K562 (cell line): Measurements from ENCODE around the gene KRT75. TPM values are rescaled to one million over a fixed set of nuclear protein-coding genes. Genes with fewer than 3 reads are reported as not detected.

Experiments
- ATAC-seq: fragments of 200-7000 bp; cut with Tn5 transposase; 3 replicates; pipeline ENCODE4 v1.9.1; 2020; ENCODE audit warnings: moderate library complexity
- BruUV-seq: library from RNA; stranded (reverse); fragments of 400-500 nt; replicated peaks from 2 replicates; lab custom pipeline; 2021; lab: Mats Ljungman, UMichigan
- CTCF ChIA-PET: fragments of 300-600 bp; formaldehyde crosslinking; extraction: SDS; loops from one replicate; lab custom pipeline; 2021; ENCODE audit warnings: low intra/inter-chr PET ratio; lab: Yijun Ruan, JAX
- POLR2A ChIA-PET: fragments of 300-600, 350-650 bp; sonication (Branson Sonifier 250); formaldehyde crosslinking; extraction: SDS; loops from one replicate; lab custom pipeline; 2021; ENCODE audit warnings: antibody characterized with exemption, inconsistent platforms; lab: Yijun Ruan, JAX
- DNase-seq, 4 experiments: peaks; one replicate each; pipeline versions ENCODE4 v3.0.0 to v3.0.0-alpha.2; 2011 to 2018; ENCODE audit warnings: low spot score in 3 of 4, mixed read lengths in 3 of 4; ENCODE audit errors: extremely low read depth in 1 of 4
- FAIRE-seq: peaks from 2 replicates; lab custom pipeline; 2011; peaks lifted over from hg19 to GRCh38; lab: Jason Lieb, UNC
- H2AFZ ChIP-seq: 2 replicates; pipeline ENCODE4 v1.6.0; 2011; ENCODE audit warnings: low read depth, low read length, control low read depth, inconsistent platforms
- H3K27ac ChIP-seq: fragments of 200-600 bp; 3 replicates; pipeline ENCODE4 v1.8.0; 2011; ENCODE audit warnings: low read depth, mild to moderate bottlenecking, control low read depth, inconsistent platforms, low read length, moderate library complexity, mixed read lengths; ENCODE audit errors: extremely low read depth
- H3K27me3 ChIP-seq, 2 experiments: fragments of 300-600 bp in 1 of 2; 2 replicates in 1 of 2; 3 replicates in 1 of 2; pipeline versions ENCODE4 v1.6.0 to v1.8.0; 2011; ENCODE audit warnings: inconsistent platforms in 2 of 2, low read length in 2 of 2, mild to moderate bottlenecking in 1 of 2, mixed read lengths in 1 of 2, moderate library complexity in 1 of 2; ENCODE audit not compliant: control insufficient read depth in 2 of 2, insufficient read depth in 2 of 2
- H3K36me3 ChIP-seq: fragments of 300-600 bp; 3 replicates; pipeline ENCODE4 v1.8.0; 2011; ENCODE audit warnings: mild to moderate bottlenecking, low read length, inconsistent platforms; ENCODE audit not compliant: control insufficient read depth, insufficient read depth
- H3K4me1 ChIP-seq, 2 experiments: fragments of 200-600 bp in 1 of 2; replicated peaks in 1 of 2; 2 replicates in 1 of 2; 3 replicates in 1 of 2; pipeline versions ENCODE4 v1.5.1 to v1.8.0; 2011; ENCODE audit warnings: inconsistent platforms in 2 of 2, low read length in 2 of 2, mild to moderate bottlenecking in 1 of 2, mixed read lengths in 1 of 2, moderate library complexity in 1 of 2; ENCODE audit not compliant: control insufficient read depth in 2 of 2, insufficient read depth in 2 of 2
- H3K4me2 ChIP-seq: 2 replicates; pipeline ENCODE4 v1.6.1; 2011; ENCODE audit warnings: low read length, control low read depth, inconsistent platforms, mixed read lengths; ENCODE audit not compliant: insufficient read depth
- H3K4me3 ChIP-seq: fragments of 200-600 bp; sonication (generic), shearing (Covaris generic); 2 replicates; pipeline ENCODE4 v1.5.1; 2016; ENCODE audit warnings: control low read depth, inconsistent platforms
- H3K79me2 ChIP-seq: fragments of 200-600 bp; 3 replicates; pipeline ENCODE4 v1.8.0; 2011; ENCODE audit warnings: low read length, inconsistent platforms; ENCODE audit not compliant: control insufficient read depth, insufficient read depth
- H3K9ac ChIP-seq, 2 experiments: 2 replicates each; pipeline versions ENCODE4 v1.6.0 to v1.6.1; 2011; ENCODE audit warnings: low read depth in 2 of 2, low read length in 2 of 2, control low read depth in 1 of 2, inconsistent platforms in 1 of 2, mild to moderate bottlenecking in 1 of 2, mixed read lengths in 1 of 2; ENCODE audit not compliant: insufficient read depth in 1 of 2
- H3K9me1 ChIP-seq: one replicate; pipeline ENCODE4 v1.6.0; 2011; ENCODE audit warnings: inconsistent platforms, mild to moderate bottlenecking, low read length, moderate library complexity; ENCODE audit not compliant: control insufficient read depth, insufficient read depth
- H3K9me3 ChIP-seq: replicated peaks from 2 replicates; pipeline ENCODE4 v1.5.1; 2011; ENCODE audit warnings: low read depth, low read length, inconsistent platforms; ENCODE audit not compliant: control insufficient read depth, insufficient read depth
- H4K20me1 ChIP-seq: replicated peaks from 2 replicates; pipeline ENCODE4 v1.6.1; 2011; ENCODE audit warnings: low read length, inconsistent platforms, mixed read lengths; ENCODE audit not compliant: control insufficient read depth, insufficient read depth
- ATF3 ChIP-seq, 2 experiments: fragments of 450-650 bp in 1 of 2; sonication (generic) in 1 of 2; formaldehyde crosslinking in 1 of 2; IDR thresholded peaks in 1 of 2; conservative IDR thresholded peaks in 1 of 2; 2 replicates each; pipeline versions ENCODE4 v1.6.1 to v1.8.1; 2016 to 2023; ENCODE audit warnings: mild to moderate bottlenecking in 2 of 2, moderate library complexity in 2 of 2, inconsistent platforms in 1 of 2, missing genetic modification reagents in 1 of 2
- CAMTA2 ChIP-seq: fragments of 250-450 bp; sonication (Bioruptor Pico); conservative IDR thresholded peaks from 2 replicates; pipeline ENCODE4 v1.5.1; 2022
- FIP1L1 ChIP-seq: fragments of 200-400 bp; formaldehyde crosslinking; IDR thresholded peaks from 2 replicates; pipeline ENCODE4 v1.6.1; 2018; ENCODE audit warnings: mild to moderate bottlenecking, low read depth, low read length; ENCODE audit not compliant: poor library complexity, severe bottlenecking
- SMAD2 ChIP-seq: fragments of 150-350 bp; IDR thresholded peaks from 2 replicates; pipeline ENCODE4 v1.6.1; 2014; ENCODE audit warnings: low read depth, mild to moderate bottlenecking, low read length
- ZNF121 ChIP-seq: sonication (generic); formaldehyde crosslinking; conservative IDR thresholded peaks from 2 replicates; pipeline ENCODE4 v1.8.0; 2022; ENCODE audit warnings: missing genetic modification reagents
- ZNF449 ChIP-seq: fragments of 250-450 bp; sonication (Bioruptor Pico); IDR thresholded peaks from 2 replicates; pipeline ENCODE4 v1.8.0; 2022; ENCODE audit warnings: moderate library complexity, mild to moderate bottlenecking, inconsistent platforms
- ZNF507 ChIP-seq: conservative IDR thresholded peaks from 2 replicates; pipeline ENCODE4 v1.6.1; 2017; ENCODE audit warnings: missing genetic modification characterization, missing compliant biosample characterization
- WGBS: fragments of 100-300 bp; shearing (Covaris generic); methylation state at CpG from one replicate; pipeline ENCODE4 v1.1.6; 2016; ENCODE audit warnings: low coverage, mixed read lengths; ENCODE audit not compliant: insufficient coverage; ENCODE audit errors: missing lambda C conversion rate; 5-methylcytosine and 5-hydroxymethylcytosine counted together
- in situ Hi-C: fragments of 300-500 bp; cut with MboI; formaldehyde crosslinking; loops from 4 replicates; pipeline ENCODE4 v1.15.0; 2018; ENCODE audit warnings: inconsistent platforms, mixed read lengths
- intact Hi-C: fragments of 100-400 bp; cut with micrococcal nuclease; formaldehyde crosslinking; loops from 2 replicates; pipeline ENCODE4 v1.14.2; 2022
- polyA plus RNA-seq, 8 experiments: library from polyadenylated mRNA; depleted of rRNA in 4 of 8; stranded (reverse) in 5 of 8; unstranded in 3 of 8; fragments of >200 nt; fragmentation: Nextera tagmentation in 2 of 8; fragmentation: Illumina TruSeq in 1 of 8; extraction: Ambion mirVana in 2 of 8; extraction: Trizol in 1 of 8; gene quantifications; 2 replicates each; pipeline versions ENCODE4 v1.2.1 to v1.2.3, GENCODE V29; 2011 to 2014; ENCODE audit warnings: inconsistent platforms in 1 of 8, missing spikeins in 1 of 8
- total RNA-seq, 7 experiments: library from RNA; depleted of rRNA in 6 of 7; stranded (reverse); fragments of >200 nt in 6 of 7; fragmentation: Illumina TruSeq in 2 of 7; extraction: Trizol in 2 of 7; gene quantifications; 2 replicates each; pipeline versions ENCODE4 v1.2.1 to v1.2.3, GENCODE V29; 2011 to 2021; ENCODE audit warnings: low replicate concordance in 1 of 7
- TF ChIP-seq, protein P1 (sequence below): fragments of 450-650 bp; IDR thresholded peaks from 2 replicates; pipeline ENCODE4 v1.7.1; 2018; ENCODE audit warnings: mild to moderate bottlenecking, low read depth; ENCODE audit not compliant: partially characterized antibody
- TF ChIP-seq, protein P2 (sequence below): fragments of 250-450 bp; sonication (Bioruptor Pico); IDR thresholded peaks from 2 replicates; pipeline ENCODE4 v1.8.0; 2021; ENCODE audit warnings: moderate library complexity, mild to moderate bottlenecking, inconsistent platforms

Gene KRT75
- total and polyA plus RNA-seq, 9 of the 15 experiments (the other 6 are each of a cell fraction or from before 2014, with no cell fraction given) = not detected

- no peaks in the 10 kb centered on the region for H3K4me1 ChIP-seq
- no peak overlapping the region for H3K4me3 ChIP-seq
- H3K36me3 ChIP-seq = no peaks in the 10 kb centered on the region
- intact Hi-C loops (no loop called here), in situ Hi-C loops (no loop called here)
- no peak for TF ChIP-seq ZNF449
- no peak for TF ChIP-seq ZNF507 (tag)
- TF ChIP-seq, protein P1, sequence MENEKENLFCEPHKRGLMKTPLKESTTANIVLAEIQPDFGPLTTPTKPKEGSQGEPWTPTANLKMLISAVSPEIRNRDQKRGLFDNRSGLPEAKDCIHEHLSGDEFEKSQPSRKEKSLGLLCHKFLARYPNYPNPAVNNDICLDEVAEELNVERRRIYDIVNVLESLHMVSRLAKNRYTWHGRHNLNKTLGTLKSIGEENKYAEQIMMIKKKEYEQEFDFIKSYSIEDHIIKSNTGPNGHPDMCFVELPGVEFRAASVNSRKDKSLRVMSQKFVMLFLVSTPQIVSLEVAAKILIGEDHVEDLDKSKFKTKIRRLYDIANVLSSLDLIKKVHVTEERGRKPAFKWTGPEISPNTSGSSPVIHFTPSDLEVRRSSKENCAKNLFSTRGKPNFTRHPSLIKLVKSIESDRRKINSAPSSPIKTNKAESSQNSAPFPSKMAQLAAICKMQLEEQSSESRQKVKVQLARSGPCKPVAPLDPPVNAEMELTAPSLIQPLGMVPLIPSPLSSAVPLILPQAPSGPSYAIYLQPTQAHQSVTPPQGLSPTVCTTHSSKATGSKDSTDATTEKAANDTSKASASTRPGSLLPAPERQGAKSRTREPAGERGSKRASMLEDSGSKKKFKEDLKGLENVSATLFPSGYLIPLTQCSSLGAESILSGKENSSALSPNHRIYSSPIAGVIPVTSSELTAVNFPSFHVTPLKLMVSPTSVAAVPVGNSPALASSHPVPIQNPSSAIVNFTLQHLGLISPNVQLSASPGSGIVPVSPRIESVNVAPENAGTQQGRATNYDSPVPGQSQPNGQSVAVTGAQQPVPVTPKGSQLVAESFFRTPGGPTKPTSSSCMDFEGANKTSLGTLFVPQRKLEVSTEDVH = no peak
- no peak for TF ChIP-seq SMAD2
- no peak for TF ChIP-seq CAMTA2 (CRISPR knock-in tag)
- no peak for TF ChIP-seq ATF3 (IDR thresholded peaks at IDR 0.05)
- TF ChIP-seq ATF3 (CRISPR knock-in tag; conservative IDR thresholded peaks at IDR 0.05) = no peak
- TF ChIP-seq FIP1L1 = no peak
- TF ChIP-seq ZNF121 (CRISPR knock-in tag) = no peak
- TF ChIP-seq, protein P2, sequence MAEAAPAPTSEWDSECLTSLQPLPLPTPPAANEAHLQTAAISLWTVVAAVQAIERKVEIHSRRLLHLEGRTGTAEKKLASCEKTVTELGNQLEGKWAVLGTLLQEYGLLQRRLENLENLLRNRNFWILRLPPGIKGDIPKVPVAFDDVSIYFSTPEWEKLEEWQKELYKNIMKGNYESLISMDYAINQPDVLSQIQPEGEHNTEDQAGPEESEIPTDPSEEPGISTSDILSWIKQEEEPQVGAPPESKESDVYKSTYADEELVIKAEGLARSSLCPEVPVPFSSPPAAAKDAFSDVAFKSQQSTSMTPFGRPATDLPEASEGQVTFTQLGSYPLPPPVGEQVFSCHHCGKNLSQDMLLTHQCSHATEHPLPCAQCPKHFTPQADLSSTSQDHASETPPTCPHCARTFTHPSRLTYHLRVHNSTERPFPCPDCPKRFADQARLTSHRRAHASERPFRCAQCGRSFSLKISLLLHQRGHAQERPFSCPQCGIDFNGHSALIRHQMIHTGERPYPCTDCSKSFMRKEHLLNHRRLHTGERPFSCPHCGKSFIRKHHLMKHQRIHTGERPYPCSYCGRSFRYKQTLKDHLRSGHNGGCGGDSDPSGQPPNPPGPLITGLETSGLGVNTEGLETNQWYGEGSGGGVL = no peak
- H3K27me3 ChIP-seq = peaks cover 0 to 37% of the 10 kb centered on the region in 2 experiments; a peak in 2 of 5 replicates
- H3K4me2 ChIP-seq = no peak overlapping the region
- no peak overlapping the region for H3K9ac ChIP-seq
- BruUV-seq = no TSS peak
- DNase-seq (no peak), ATAC-seq (no peak), FAIRE-seq (no peak)
- POLR2A ChIA-PET = interaction anchor here (0.7 kb wide), 1 partner anchor 19 kb away, joined by 3 read pairs; no protein-coding TSS in a partner anchor
- no peak overlapping the region for H2AFZ ChIP-seq
- 0% methylated on average over 3 of the region's 4 CpGs for WGBS
- H3K79me2 ChIP-seq = no peaks in the 10 kb centered on the region
- H3K9me1 ChIP-seq = no peaks in the 10 kb centered on the region
- H3K27ac ChIP-seq = no peak overlapping the region
- 0 out of 2 replicates have a peak, but pooled peaks cover 4% of the 10 kb centered on the region for H4K20me1 ChIP-seq
- H3K9me3 ChIP-seq = no peaks in the 10 kb centered on the region
- CTCF ChIA-PET = no interaction called here
These were observed 42.6 kb downstream of the KRT75 start for GRCh38 chr12:52391618-52392002.
